ENCODE results near the gene ZNF154. TPM values are rescaled to one million over a fixed set of nuclear protein-coding genes. Genes with fewer than 3 reads are reported as not detected.

ZNF154 gene
- total RNA-seq, 2 experiments from 2014 or later: 3.0 to 3.1 TPM

DNA sequence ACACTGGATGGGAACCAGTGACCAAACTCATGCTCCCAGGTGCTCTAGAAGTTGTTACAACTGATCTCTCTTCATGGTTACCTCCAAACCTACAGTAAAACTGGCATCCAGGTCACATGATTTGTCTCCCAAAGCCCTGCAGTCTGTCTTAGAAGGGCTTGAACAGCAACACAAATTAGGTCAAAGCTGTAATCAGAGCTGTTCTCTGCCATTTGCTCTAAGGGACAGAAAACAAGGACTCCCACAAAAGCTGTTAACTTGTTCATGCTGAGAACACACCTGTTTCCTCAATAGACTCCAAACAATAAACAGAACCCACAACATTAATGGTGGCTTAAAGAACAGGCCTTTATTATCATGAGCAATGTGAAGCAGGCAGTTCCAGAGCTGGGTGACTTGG, 10.4 kb upstream of the ZNF154 start:
- ATAC-seq (no peak), DNase-seq (no peak)
- peaks cover 77% of the 10 kb centered on the region for H3K36me3 Mint-ChIP-seq (ENCODE audit: low read depth)
- POLR2A ChIA-PET: no interaction called here
- no peak overlapping the region for H3K4me3 Mint-ChIP-seq
- peaks cover 61% of the 10 kb centered on the region for H3K9me3 Mint-ChIP-seq (ENCODE audit: insufficient read depth)
- peaks cover 9% of the 10 kb centered on the region for H3K4me1 Mint-ChIP-seq (ENCODE audit: low read depth)
- no peaks in the 10 kb centered on the region for H3K27me3 Mint-ChIP-seq (ENCODE audit: low read depth)
- no peak overlapping the region for H3K27ac Mint-ChIP-seq
- CTCF ChIA-PET: no interaction called here

- Mint-ChIP-seq H3K36me3 (ENCODE audit: low read depth) (peaks cover 52% of the 10 kb centered on the region), H3K9me3 (ENCODE audit: insufficient read depth) (peaks cover 49% of the 10 kb centered on the region)
- CTCF ChIA-PET: no interaction called here
Measured at GRCh38 chr19:57712222-57712621, 3.2 kb upstream of the ZNF154 start.

GRCh38 chr19:57709616-57710015, 612 bp upstream of the ZNF154 start:
- no peak for DNase-seq
- Mint-ChIP-seq H3K4me3 (no peak overlapping the region), H3K27me3 (ENCODE audit: low read depth) (no peaks in the 10 kb centered on the region), H3K27ac (no peak overlapping the region), H3K4me1 (ENCODE audit: low read depth) (peaks cover 20% of the 10 kb centered on the region), H3K36me3 (ENCODE audit: low read depth) (peaks cover 55% of the 10 kb centered on the region), H3K9me3 (ENCODE audit: insufficient read depth) (peaks cover 33% of the 10 kb centered on the region)
- ChIA-PET POLR2A (interaction anchor here (0.6 to 1.5 kb wide), 5 partner anchors 17 to 222 kb away, joined by 3 to 10 read pairs (median 4); partner anchors contain the start of genes ZNF419, ZNF551 and ZNF671), CTCF (interaction anchor here (0.6 to 1.5 kb wide), 3 partner anchors 17 to 55 kb away, joined by 3 to 4 read pairs (median 3); partner anchors contain the start of gene ZNF551)
- no peak for ATAC-seq

More at GRCh38 chr19:57712222-57712621, 3.2 kb upstream of the ZNF154 start:
- Mint-ChIP-seq H3K4me1 (ENCODE audit: low read depth) (peaks cover 20% of the 10 kb centered on the region), H3K4me3 (no peak overlapping the region), H3K27ac (no peak overlapping the region), H3K27me3 (ENCODE audit: low read depth) (no peaks in the 10 kb centered on the region)
- POLR2A ChIA-PET: no interaction called here
- DNase-seq (no peak), ATAC-seq (no peak)

- POLR2A ChIA-PET: no interaction called here
- peaks cover 72% of the 10 kb centered on the region for H3K36me3 Mint-ChIP-seq (ENCODE audit: low read depth)
- no peak overlapping the region for H3K4me3 Mint-ChIP-seq
- ATAC-seq (no peak), DNase-seq (no peak)
- CTCF ChIA-PET: no interaction called here
- H3K4me1 Mint-ChIP-seq (ENCODE audit: low read depth): peaks cover 20% of the 10 kb centered on the region
- no peaks in the 10 kb centered on the region for H3K27me3 Mint-ChIP-seq (ENCODE audit: low read depth)
- no peak overlapping the region for H3K27ac Mint-ChIP-seq
- H3K9me3 Mint-ChIP-seq (ENCODE audit: insufficient read depth): peaks cover 34% of the 10 kb centered on the region
Measured at GRCh38 chr19:57706346-57706745, 2.7 kb downstream of the ZNF154 start.

- no peaks in the 10 kb centered on the region for H3K4me1 Mint-ChIP-seq (ENCODE audit: low read depth)
- H3K27me3 Mint-ChIP-seq (ENCODE audit: low read depth): no peaks in the 10 kb centered on the region
- peaks cover 79% of the 10 kb centered on the region for H3K36me3 Mint-ChIP-seq (ENCODE audit: low read depth)
- H3K4me3 Mint-ChIP-seq: no peak overlapping the region
- H3K9me3 Mint-ChIP-seq (ENCODE audit: insufficient read depth): peaks cover 46% of the 10 kb centered on the region
- no peak for ATAC-seq
- DNase-seq: no peak
- ChIA-PET CTCF (no interaction called here), POLR2A (no interaction called here)
- H3K27ac Mint-ChIP-seq: no peak overlapping the region
Measured at GRCh38 chr19:57701625-57702024, 7.4 kb downstream of the ZNF154 start.

DNA sequence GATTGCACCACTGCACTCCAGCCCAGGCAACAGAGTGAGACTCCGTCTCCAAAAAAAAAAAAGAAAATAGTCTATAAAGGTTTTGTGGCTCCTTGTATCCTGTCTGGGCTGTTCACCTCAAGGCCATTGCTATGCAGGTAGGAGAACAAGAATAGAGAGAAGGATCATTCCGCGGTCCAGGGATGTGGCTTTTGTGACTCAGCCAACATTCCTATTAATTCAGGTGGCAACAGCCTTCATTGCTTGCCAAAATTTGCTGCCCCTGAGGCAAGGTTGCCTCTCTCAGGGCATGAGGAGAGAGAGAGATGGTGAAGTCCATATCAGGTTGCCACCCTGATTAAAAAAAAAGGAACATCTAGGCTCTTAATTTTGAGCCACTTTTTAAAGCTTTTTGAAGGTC, 19.3 kb downstream of the ZNF154 start:
- Mint-ChIP-seq H3K27me3 (ENCODE audit: low read depth) (no peaks in the 10 kb centered on the region), H3K4me1 (ENCODE audit: low read depth) (peaks cover 3% of the 10 kb centered on the region), H3K9me3 (ENCODE audit: insufficient read depth) (peaks cover 56% of the 10 kb centered on the region), H3K4me3 (no peak overlapping the region), H3K36me3 (ENCODE audit: low read depth) (peaks cover 87% of the 10 kb centered on the region), H3K27ac (no peak overlapping the region)
- DNase-seq (no peak), ATAC-seq (no peak)
- CTCF ChIA-PET: no interaction called here
- POLR2A ChIA-PET: no interaction called here

- CTCF ChIA-PET: no interaction called here
- H3K4me3 Mint-ChIP-seq: no peak overlapping the region
Measured at GRCh38 chr19:57688011-57688763, 20.8 kb downstream of the ZNF154 start.

GRCh38 chr19:57687363-57688010, 21.5 kb downstream of the ZNF154 start:
- Mint-ChIP-seq H3K9me3 (ENCODE audit: insufficient read depth) (peaks cover 60% of the 10 kb centered on the region), H3K36me3 (ENCODE audit: low read depth) (peaks cover 90% of the 10 kb centered on the region)
- POLR2A ChIA-PET: no interaction called here

More at GRCh38 chr19:57688011-57688763, 20.8 kb downstream of the ZNF154 start:
- ATAC-seq (no peak), DNase-seq (no peak)
- Mint-ChIP-seq H3K9me3 (ENCODE audit: insufficient read depth) (peaks cover 58% of the 10 kb centered on the region), H3K27me3 (ENCODE audit: low read depth) (no peaks in the 10 kb centered on the region), H3K27ac (no peak overlapping the region), H3K4me1 (ENCODE audit: low read depth) (peaks cover 15% of the 10 kb centered on the region), H3K36me3 (ENCODE audit: low read depth) (peaks cover 89% of the 10 kb centered on the region)
- POLR2A ChIA-PET: no interaction called here

DNA sequence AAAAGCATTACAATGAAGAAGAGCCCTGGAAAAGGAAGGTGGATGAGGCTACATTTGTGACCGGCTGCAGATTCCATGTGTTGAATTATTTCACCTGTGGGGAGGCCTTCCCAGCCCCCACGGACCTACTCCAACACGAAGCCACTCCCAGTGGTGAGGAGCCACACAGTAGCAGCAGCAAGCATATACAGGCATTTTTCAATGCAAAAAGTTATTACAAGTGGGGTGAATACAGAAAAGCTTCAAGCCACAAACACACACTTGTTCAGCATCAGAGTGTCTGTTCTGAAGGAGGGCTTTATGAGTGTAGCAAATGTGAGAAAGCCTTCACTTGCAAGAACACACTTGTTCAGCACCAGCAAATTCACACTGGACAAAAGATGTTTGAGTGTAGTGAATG, 22.3 kb downstream of the ZNF154 start:
- CTCF ChIA-PET: interaction anchor here (0.6 kb wide), 1 partner anchor 1178 kb away, joined by 3 read pairs; no protein-coding TSS in a partner anchor
- H3K9me3 Mint-ChIP-seq (ENCODE audit: insufficient read depth): peaks cover 63% of the 10 kb centered on the region
- H3K27ac Mint-ChIP-seq: no peak overlapping the region
- H3K4me3 Mint-ChIP-seq: no peak overlapping the region
- H3K36me3 Mint-ChIP-seq (ENCODE audit: low read depth): peaks cover 95% of the 10 kb centered on the region
- no peaks in the 10 kb centered on the region for H3K27me3 Mint-ChIP-seq (ENCODE audit: low read depth)
- no peak for DNase-seq
- no peak for ATAC-seq
- POLR2A ChIA-PET: no interaction called here
- H3K4me1 Mint-ChIP-seq (ENCODE audit: low read depth): peaks cover 26% of the 10 kb centered on the region

More at GRCh38 chr19:57687363-57688010, 21.5 kb downstream of the ZNF154 start:
- DNase-seq (no peak), ATAC-seq (no peak)
- CTCF ChIA-PET: no interaction called here
- Mint-ChIP-seq H3K27ac (no peak overlapping the region), H3K4me3 (no peak overlapping the region), H3K4me1 (ENCODE audit: low read depth) (peaks cover 22% of the 10 kb centered on the region), H3K27me3 (ENCODE audit: low read depth) (no peaks in the 10 kb centered on the region)

- ChIA-PET POLR2A (interaction anchor here (0.6 to 2.0 kb wide), 11 partner anchors 26 to 1010 kb away, joined by 3 to 10 read pairs (median 4); partner anchors contain the start of genes ZNF134, ZNF154, ZNF416 and ZNF671), CTCF (interaction anchor here (0.7 to 1.5 kb wide), 14 partner anchors 12 to 321 kb away, joined by 3 to 9 read pairs (median 3); partner anchors contain the start of genes ZNF154, ZNF211, ZNF416 and ZNF587)
- no peak for ATAC-seq
- no peaks in the 10 kb centered on the region for H3K27me3 Mint-ChIP-seq (ENCODE audit: low read depth)
- peaks cover 60% of the 10 kb centered on the region for H3K36me3 Mint-ChIP-seq (ENCODE audit: low read depth)
- H3K4me3 Mint-ChIP-seq: peak overlapping the region; percentile 93
- peaks cover 31% of the 10 kb centered on the region for H3K4me1 Mint-ChIP-seq (ENCODE audit: low read depth)
- DNase-seq: no peak
- H3K27ac Mint-ChIP-seq: peak overlapping the region; percentile 93
- peaks cover 48% of the 10 kb centered on the region for H3K9me3 Mint-ChIP-seq (ENCODE audit: insufficient read depth)
Measured at GRCh38 chr19:57682226-57682766, 26.7 kb downstream of the ZNF154 start.

- POLR2A ChIA-PET: no interaction called here
- no peak overlapping the region for H3K4me3 Mint-ChIP-seq
- H3K36me3 Mint-ChIP-seq (ENCODE audit: low read depth): no peaks in the 10 kb centered on the region
- peaks cover 2% of the 10 kb centered on the region for H3K27me3 Mint-ChIP-seq (ENCODE audit: low read depth)
- ATAC-seq: no peak
- no peaks in the 10 kb centered on the region for H3K4me1 Mint-ChIP-seq (ENCODE audit: low read depth)
- peaks cover 22% of the 10 kb centered on the region for H3K9me3 Mint-ChIP-seq (ENCODE audit: insufficient read depth)
- no peak for DNase-seq
- H3K27ac Mint-ChIP-seq: no peak overlapping the region
- CTCF ChIA-PET: no interaction called here
Measured at GRCh38 chr19:57675881-57676280, 33.1 kb downstream of the ZNF154 start.

- H3K9me3 Mint-ChIP-seq (ENCODE audit: insufficient read depth): peaks cover 11% of the 10 kb centered on the region
- ChIA-PET CTCF (no interaction called here), POLR2A (no interaction called here)
- H3K4me1 Mint-ChIP-seq (ENCODE audit: low read depth): no peaks in the 10 kb centered on the region
- DNase-seq (no peak), ATAC-seq (no peak)
- no peaks in the 10 kb centered on the region for H3K36me3 Mint-ChIP-seq (ENCODE audit: low read depth)
- H3K4me3 Mint-ChIP-seq: no peak overlapping the region
- H3K27ac Mint-ChIP-seq: no peak overlapping the region
- peaks cover 2% of the 10 kb centered on the region for H3K27me3 Mint-ChIP-seq (ENCODE audit: low read depth)
Measured at GRCh38 chr19:57672466-57672865, 36.5 kb downstream of the ZNF154 start.
